Body of pancreas (tissue), 4 donors: Measurements from ENCODE around the gene STK32B.

Source experiments
- CTCF ChIP-seq, 7 experiments: fragments of 450-650 bp in 4 of 7; fragments of 200-600 bp in 3 of 7; sonication (generic) in 3 of 7; IDR thresholded peaks; one replicate each; pipeline ENCODE4 v1.5.1; 2016 to 2019; ENCODE audit warnings: antibody characterized with exemption in 7 of 7
- POLR2A ChIP-seq, 3 donors: fragments of 450-650 bp; IDR thresholded peaks; one replicate each; pipeline ENCODE4 v1.6.1; 2016; ENCODE audit warnings: antibody characterized with exemption in 3 of 3, mild to moderate bottlenecking in 2 of 3

GRCh38 chr4:5211282-5211839, 160.1 kb downstream of the STK32B start:
- TF ChIP-seq CTCF (IDR thresholded peaks at IDR 0.05): no peak
- no peak for TF ChIP-seq POLR2A (IDR thresholded peaks at IDR 0.05)
